CD4-positive, alpha-beta T cell treated with Interleukin-15 for 4 hours (primary cell): ENCODE data around the gene ETFA.
A peak's percentile ranks its signal among the peaks of the same experiment; 100 is the strongest.

ENCODE experiments used
- DNase-seq: peaks from one replicate; pipeline ENCODE4 v3.0.0-alpha.2; 2020; ENCODE audit warnings: low spot score

ETFA gene

DNA sequence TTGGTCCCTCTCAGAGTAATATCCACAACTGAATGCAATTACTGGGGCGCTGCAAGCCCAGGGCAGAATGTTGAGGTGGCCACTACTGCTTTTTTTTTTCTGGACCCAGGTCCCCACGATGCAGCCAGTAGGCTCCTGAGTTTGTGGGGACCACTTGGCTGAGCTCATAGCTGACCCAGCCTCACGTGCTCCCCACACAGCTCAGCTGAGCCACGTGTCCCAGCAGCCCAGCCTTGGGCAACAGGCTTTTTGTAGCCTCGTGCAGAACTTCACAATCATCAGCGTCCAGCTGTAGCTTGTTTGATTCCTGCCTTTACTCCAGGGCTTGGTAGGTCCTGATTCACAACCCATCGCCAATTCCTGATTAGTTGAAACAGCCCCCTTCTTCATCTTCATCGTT, 117.3 kb downstream of the ETFA start:
- no peak for DNase-seq

DNA sequence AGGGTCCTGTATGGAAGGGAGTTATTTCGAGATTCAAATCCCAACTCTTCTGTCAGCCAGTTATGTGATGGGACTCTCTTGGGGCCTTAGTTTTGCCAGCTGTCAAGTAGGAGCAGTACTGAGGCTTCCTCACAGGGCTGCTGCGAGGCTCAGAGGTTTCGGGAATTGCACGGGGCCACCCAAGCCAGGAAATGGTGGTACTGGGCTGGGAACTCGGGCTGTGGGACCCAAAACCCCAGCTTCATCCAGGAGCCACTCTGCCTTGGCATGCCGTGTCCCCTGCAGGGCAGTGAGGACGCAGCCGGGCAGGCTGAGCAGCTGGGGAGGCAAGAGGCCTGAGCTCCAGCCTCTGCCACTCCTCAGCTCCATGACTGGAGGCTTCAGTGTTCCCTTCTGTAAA, 118.6 kb downstream of the ETFA start:
- no peak for DNase-seq

DNA sequence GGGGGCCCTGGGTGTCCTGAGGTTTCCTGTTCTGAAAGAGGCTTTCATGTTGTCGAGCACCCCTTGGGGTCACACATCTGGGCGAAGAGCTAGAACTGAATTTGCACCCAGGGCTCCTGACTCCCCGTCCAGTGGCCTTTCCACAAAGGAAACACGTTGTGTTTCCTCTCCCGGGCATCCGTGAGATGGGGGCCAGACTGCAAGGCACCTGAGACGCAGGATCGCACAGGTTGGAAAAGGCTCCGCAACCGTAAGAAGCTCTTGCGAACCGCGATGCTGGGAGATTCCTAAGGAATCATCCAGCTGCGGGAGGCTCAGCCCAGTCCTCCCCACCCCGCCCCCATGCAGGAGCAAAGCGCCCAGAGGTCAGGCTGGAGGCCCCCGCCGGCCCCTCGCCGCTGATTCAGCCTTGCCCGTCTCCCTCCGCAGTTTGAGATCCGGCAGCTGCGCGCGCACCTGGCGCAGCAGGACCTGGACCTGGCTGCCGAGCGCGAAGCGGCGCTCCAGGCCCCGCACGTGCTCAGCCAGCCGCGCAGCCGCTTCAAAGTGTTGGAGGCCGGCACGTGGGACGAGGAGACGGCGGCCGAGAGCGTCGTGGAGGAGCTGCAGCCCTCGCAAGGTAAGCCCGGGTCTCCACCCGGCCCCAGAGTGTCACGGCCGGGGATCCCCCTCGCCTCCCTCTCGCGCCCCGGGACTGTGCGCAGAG, 119.6 kb downstream of the ETFA start:
- no peak for DNase-seq

DNA sequence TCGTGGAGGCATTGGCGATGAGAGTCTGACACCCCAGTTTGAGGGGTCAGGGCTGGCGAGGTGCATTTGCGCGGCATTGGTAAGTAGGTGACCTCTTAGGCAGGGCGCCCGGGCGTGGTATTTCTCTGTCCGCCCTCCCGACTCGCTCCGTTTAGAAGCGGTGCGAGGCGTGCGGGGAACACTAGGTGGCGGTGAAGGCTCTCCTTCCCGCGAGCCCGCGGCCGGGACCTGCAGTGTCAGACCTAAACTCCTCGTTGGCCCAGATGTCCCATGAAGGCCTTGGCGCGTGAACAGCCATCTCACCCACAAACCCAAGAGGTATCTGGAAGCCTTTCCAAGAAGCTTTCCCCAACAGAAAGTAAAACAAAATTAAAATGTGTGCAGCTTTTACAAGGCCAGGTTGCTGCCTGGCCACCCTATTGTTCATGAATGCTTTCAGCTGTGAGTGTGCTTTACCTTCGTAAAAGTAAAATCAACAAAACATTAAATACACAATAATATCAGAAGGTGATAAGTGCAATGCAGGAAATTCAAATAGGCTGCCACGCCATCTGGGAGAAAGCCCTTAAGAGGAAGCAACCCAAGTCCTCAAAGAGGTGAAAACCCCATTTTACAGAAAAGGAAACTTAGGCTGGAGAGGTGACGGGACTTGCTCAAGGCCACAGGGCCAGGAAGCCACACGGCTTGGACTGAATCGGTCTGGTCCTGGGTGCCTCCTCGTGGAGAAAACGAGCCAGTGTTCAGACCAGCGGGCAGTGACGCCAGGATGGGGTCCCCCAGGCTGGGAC, 120.3 kb downstream of the ETFA start:
- peak; percentile 55 for DNase-seq

DNA sequence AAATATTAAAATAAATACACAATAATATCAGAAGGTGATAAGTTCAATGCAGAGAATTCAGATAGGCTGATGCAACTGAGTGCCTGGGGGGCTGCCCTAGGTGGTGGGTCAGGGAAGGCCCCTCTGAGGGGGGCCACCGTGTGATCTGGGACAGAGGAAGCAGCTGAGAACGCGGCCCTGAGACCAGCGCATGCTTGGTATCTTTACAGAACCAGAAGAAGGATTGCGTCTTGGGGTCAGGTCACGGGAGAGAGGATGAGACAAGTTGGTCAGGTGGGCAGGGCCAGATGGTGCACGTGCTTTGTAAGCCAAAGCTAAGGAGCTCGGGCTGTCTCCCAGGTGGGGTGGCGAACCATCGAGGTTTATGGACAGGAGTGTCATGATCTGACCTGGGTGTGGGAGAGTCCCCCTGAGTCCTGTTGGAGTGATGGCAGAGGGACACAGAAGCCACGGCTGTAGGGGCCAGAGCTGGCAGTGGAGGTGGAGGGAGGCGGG, 121.2 kb downstream of the ETFA start:
- DNase-seq, result no peak

DNA sequence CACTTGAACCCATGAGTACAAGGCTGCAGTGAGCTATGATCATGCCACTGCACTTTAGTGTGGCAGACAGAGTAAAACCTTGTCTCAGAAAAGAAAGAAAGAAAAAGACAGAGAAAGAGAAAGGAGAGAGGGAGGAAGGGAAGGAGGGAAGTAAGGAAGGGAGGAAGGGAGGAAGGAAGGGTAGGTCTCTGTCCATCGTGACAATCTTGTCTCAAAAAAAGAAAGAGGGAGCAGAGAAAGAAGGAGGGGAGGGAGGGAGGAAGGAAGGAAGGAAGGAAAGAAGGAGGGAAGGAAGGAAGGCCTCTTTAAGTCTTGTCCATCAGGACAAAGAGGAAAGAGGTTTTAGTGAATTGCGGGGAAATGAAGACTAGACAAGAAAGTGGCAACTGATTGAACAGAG, 122.2 kb downstream of the ETFA start:
- DNase-seq, result no peak

DNA sequence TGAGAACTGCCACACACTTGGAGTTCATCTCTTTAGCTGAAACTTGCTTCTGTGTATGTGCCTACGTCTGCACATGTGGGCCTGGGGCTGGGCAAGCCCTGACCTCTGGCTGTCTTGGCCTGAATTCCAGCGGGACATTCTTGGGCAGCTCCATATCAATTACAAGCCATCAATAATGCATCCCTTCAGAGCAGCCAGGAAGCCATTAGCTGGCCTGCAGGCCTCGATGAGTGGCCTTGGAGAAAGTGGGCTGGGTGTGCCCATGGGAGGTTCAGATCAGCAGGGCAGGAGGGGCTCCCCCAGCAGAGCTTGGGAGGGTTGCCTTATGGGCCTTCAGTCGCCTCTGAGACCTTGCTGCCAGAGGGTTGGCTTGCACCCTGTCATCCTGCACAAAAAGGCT, 124.1 kb downstream of the ETFA start:
- no peak for DNase-seq

DNA sequence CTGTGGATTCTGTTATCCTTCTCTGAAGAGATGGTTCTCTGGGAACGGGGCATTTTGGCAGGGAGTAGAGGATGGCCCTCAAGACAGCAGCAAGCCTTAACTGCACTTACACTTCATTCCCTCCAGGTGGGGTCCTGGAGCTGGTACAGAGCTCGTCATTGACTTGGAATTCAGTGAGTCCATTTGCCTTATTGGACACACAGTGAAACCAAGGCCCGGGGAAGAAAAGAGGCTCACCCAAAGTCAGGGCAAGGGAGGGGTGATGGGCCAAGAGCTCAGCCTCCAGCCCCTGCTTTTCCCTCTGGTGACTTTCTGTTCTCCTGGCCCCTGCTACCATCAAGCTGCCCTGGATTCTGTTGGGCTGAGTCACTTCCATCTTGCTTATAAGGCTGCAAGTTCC, 125.6 kb downstream of the ETFA start:
- DNase-seq, result no peak

DNA sequence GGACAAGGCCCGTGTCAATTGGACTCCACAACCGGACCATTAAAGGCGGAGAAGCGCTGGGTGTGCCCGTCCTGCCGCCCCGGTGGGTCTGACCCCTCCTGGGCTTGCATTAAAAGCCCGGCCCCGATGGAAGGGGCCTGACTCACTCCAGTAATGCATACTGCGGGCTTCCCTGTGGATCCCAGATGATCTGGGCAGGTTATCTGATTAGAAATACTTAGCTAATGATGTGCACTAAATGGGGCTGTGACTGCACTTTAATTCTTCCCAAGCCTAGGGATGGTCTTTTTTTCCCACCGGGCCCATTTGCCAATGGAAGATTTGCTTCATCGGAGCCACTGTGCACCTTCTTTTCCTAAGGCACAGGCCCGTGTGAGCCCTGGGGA, 126.6 kb downstream of the ETFA start:
- no peak for DNase-seq

DNA sequence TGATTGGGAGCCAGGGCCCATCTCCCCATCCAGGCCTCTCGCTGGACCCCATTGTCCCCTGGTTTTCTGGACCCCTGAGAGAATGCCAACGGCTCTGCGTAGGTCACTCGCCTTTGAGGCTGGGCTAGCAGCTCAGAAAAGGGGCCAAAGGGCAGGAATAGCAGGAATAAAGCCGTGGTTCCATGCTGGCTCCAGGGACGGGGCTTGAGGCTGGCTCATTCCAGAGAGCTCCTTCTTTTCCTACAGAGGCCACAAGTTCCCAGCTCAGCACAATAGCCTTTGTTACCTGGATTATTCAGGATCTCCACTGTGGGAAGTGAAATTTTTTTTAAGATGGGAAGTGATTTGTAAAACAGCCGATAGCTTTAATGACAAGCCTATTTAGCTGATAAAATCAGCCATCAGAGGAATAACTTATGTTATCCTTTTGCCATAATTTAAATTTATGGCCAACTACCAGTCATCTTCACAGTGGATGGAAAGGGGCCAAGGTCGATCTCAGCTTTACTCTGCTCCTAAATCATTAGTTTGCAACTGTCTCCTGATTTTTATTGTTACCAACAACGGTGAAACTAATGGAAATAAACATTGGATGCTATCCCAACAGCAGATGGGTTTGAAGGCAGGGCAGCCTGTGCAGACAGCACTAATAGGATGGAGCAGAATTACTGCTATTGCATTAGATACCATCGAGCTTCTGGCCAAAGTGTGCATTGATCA, 127.2 kb downstream of the ETFA start:
- DNase-seq, result no peak

DNA sequence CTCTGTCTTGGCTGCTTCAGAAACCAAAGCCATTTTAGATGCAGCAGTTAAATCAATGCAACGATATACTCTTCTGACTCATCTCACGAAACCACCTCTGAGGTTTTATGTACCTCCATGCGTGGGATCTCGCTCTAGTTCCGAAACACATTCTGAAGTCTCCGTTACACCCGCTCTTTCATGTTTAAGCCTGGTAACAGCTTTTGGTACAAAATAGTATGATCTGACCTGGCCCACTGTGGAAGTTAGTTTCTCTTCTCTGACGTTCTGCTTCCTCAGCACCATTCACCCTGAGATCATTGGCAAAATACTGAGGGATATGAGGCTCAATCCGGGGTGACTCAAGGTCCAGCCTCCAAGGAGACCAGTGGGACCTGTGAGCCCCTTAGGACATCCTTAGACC, 129.6 kb downstream of the ETFA start:
- DNase-seq, result no peak

DNA sequence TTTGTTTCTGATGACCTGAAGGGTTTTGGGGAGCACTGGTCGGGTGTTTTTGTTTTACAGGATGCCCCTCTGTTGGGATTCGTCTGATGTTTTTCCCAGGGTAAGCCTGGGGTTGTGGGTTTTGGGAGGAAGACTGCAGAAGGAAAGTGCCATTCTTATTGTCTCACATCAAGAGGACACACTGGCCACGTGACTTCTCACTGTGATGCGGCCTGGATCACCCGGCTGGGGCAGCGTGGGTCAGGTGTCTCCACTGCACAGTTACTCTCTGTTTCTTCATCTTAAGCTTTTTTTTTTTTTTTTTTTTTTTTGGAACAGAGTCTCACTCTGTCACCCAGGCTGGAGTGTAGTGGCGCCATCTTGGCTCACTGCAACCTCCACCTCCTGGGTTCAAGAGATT, 130.9 kb downstream of the ETFA start:
- no peak for DNase-seq

DNA sequence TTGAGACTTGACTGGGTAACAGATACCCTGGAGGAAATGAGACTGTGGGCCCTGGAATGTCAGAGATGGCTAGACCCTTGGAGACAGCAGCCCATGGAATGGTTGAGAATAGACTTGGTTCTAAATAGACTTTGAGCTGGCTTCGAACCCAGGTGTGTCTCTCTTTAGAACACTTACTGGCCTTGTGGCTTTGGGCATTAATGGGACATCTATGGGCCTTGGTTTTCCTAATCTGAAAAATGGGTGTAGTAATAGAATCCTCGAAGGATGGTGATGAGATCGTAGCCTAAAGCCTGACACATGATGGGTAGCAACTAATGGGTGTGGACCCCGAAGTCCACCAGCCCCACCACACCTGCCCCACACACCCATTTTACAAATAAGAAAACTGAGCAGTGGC, 132.2 kb downstream of the ETFA start:
- DNase-seq, result no peak

DNA sequence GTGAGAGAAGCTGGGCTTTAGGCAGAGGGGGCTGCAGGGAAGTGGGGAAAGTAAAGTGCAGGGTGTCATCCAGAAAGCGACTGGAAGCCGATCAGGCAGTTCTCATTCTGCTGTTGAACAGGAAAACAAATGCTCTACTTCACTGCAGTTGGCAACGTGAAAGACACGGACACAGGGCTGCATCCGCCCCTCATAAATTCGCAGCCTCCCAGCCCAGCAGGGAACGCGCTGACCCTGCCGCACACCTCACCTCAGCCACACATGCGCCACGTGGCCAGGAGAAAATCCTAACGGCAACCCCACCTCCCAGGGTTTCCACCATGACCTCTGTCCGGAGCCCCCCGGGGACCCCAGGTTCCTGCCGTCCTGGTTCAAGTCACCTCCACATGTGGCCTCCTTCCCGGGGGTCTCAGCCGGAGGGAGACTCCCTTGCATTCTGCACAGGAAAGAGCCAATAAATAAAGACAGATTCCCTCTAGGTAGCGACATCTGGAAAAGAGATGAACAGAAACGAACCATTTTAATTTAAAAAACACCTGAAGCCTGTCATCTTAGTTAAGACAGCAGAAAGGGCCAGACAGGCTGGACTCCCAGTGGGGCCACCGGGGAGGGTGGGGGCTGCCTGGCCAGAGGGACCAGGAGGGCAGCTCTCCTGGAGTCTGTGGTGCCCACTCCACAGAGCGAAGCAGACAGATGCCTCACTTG, 132.8 kb downstream of the ETFA start:
- DNase-seq, result no peak

DNA sequence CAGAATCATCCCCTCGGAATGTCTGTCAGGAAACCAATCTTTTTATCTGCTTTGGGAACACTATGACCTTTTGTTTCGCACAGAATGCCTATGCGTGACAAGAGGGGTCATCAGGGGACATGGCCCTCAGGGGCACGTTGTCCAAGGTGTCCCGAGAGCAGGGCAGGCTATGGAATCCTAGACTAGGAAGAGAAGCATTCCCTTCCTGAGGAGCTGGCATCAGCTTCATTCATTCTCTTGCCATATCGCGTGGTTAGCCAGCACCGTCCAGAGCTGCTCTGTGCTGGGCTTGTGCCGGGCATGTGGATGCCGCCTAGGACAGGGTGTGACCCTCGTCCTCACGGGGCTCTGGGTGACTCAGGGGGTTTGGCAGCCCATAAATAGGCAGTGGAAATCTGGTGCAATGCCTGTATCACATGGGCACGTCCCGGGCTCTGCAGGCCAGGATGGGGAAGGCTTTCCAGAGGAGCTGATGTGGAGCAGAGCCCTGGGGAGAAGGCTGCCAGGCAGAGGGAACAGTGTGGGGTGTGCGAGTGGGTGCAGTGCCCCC, 133.7 kb downstream of the ETFA start:
- no peak for DNase-seq

DNA sequence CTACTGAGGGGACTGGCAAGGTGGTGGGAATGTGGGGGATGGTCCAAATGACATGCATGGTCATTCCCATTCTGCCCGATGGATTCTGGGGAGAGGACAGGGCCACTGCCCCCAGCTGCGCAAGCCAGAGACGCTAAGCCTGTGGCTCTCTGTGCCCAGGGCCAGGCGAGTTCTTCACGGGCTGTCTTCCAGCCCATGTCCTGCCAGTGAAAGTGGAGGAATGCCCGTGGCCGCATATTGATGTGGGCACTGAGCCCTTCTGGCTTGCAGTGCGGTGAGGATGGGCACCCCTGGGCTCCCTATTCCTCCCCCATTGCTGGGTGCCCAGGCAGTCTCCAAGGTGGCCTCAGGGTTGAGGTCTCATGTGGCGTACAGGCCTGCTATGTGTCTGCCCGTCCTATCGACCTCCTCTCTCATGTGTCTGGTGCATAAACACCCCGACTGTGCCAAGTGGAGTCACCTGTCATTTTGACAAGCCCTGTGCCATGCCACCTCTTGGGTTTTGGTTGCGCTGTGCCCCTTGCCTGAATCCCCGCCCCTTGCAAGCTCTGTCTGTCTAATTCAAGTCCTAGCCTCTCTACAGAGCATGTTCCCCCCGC, 134.7 kb downstream of the ETFA start:
- no peak for DNase-seq

DNA sequence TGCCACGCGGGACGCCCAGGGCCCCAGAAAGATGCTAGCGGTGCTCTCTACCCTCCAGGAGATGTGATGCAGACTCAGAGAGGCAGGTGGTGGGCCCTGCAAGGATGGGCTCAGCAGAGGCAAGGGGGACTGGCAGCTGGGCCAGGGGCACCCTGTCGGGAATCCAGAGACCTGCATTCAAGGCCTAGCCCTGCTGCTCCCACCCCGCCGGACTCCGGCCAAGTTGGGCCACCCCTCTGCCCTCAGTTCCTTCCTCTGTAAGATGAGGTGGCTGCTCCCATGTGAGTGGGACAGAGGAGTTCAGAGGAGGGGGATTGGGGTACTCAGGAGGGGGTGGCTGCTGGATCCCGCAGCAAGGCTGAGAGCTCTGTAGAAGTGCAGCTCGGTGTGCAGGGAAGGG, 135.2 kb downstream of the ETFA start:
- DNase-seq, result no peak

DNA sequence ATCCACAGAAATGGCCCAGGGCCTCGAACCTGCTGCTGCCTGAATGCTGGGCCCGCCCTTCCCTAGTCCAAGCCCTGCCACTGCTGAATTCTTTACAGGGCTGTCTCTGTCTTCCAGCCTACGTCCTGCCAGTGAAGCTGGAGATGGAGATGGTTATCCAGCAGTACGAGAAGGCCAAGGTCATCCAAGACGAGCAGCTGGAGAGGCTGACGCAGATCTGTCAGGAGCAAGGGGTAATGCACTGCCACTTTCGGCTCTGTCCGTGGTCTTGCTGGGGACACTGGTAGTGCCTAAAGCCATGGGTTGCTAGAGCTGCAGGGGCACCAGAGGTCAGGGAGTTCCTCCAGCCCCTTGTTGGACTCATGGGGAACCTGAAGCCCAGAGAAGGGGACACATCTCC, 135.8 kb downstream of the ETFA start:
- no peak for DNase-seq

DNA sequence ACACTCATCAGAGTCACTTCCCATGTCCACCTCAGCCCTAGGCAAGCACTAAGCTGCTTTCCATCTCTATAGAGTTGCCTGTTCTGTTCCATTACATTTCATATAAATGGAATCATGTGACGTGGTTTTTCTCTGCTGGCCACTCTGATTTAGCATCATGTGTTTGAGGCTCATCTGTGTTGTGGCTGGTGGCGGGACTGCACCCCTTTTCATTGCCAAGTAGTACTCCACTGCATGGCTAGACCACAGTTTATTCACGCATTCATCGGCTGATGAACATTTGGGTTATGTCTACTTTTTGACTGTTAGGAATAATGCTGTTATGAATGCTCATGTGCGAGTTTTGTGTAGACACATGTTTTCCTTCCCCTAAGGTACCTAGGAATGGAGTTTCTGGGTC, 136.6 kb downstream of the ETFA start:
- DNase-seq, result no peak

DNA sequence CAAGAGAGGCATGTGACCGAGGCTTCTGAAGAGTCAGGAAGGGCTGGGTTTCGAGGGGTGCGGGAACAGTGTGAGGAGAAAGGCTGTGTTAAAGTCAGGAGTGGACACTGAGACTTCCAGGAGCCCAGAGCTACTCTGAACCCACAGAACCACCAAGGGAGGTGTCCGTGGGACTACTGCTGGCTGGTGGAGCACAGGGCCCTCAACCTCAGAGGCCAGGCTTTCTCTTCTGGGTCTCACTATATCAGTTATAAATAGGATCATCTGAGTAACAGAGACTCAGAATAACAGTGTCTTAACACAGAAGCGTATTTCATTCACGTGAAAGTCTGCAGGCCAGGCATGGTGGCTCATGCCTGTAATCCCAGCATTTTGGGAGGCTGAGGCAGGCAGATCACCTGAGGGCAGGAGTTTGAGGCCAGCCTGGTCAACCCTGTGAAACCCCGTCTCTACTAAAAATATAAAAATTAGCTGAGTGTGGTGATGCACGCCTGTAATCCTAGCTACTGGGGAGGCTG, 137.9 kb downstream of the ETFA start:
- no peak for DNase-seq

DNA sequence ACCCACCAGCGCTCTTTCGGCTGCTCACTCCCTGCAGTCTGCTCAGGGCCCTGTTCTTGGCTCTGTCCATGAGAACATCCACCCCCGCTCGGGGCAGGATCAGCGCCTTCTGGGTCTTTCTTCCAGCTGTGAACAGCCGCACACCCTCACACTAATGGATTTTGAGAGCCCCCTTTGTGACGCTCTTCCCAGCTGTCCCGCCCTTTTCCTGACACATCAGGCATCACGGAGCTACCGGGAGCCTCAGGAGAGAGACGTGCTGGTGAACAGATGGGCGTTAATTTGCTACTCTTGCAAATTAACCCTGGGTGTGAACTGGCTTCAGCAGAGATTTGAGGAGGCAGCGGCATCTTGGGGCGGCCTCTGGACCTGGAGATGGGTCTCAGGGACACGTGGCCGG, 138.5 kb downstream of the ETFA start:
- no peak for DNase-seq
